Measurements from ENCODE around the gene UGGT2.

DNA sequence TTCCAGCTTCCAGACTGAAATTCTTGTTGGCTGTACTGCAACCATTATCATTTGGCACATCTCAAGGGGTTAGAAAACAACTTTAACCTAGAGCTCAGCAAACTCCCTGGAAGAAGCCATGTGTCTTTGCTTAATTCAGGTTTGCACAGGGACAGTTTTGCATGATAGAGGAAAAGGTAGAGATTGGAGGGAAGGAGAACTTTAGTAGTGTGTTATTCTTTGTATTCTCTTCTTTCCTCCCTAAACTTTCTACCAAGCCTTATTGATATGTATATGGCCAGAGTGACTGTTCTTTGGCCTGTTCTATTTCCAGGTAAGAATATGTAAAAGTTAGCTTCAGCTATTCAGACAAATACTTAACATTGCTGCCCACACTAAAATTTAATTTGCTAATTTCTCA is 53.1 kb downstream of the UGGT2 start:
- TF ChIP-seq, protein P1, sequence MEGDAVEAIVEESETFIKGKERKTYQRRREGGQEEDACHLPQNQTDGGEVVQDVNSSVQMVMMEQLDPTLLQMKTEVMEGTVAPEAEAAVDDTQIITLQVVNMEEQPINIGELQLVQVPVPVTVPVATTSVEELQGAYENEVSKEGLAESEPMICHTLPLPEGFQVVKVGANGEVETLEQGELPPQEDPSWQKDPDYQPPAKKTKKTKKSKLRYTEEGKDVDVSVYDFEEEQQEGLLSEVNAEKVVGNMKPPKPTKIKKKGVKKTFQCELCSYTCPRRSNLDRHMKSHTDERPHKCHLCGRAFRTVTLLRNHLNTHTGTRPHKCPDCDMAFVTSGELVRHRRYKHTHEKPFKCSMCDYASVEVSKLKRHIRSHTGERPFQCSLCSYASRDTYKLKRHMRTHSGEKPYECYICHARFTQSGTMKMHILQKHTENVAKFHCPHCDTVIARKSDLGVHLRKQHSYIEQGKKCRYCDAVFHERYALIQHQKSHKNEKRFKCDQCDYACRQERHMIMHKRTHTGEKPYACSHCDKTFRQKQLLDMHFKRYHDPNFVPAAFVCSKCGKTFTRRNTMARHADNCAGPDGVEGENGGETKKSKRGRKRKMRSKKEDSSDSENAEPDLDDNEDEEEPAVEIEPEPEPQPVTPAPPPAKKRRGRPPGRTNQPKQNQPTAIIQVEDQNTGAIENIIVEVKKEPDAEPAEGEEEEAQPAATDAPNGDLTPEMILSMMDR (IDR thresholded peaks at IDR 0.05) = no peak
- no peak for TF ChIP-seq POLR2A (IDR thresholded peaks at IDR 0.05)

Measured in lower leg skin (tissue), 3 donors.